Measurements from ENCODE around the gene P2RY2. TPM values are rescaled to one million over a fixed set of nuclear protein-coding genes. Genes with fewer than 3 reads are reported as not detected.
"Not testable (repeated sequence)": the region's sequence is repeated elsewhere in the genome, so short reads cannot be mapped to it uniquely, and the experiment has no call there.

P2RY2 gene
- total RNA-seq, 2 donors from 2014 or later, result 0.74 to 3.1 TPM

DNA sequence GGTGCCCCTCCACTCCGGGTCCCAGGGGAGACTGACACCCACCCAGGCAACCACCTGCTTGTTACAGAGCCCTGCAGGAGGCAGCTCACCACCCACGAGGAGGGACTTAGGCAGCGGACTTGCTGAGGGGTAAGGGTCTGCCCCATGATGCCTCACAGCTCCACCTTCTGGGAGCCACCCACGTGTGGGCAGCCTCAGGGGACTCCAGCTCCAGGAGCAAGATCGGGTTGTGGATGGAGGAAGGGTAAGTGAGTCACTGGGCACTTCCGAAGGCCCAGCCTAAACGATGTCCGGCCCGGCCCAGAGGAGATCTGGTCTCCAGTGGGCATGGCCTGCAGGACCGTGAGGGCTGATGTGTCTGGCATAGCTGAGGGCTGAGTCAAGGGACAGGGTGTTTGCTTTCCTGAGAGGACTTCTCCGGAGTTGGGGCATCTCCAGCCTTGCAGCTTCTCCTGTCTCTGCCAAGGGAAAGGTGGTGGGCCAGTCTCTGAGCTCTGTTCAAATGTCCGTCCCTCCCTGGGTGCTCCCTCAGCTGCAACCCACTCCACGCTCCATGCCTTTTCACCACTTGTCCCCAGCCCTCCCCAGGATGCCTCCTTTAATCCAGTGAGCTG, 32.3 kb upstream of the P2RY2 start:
- DNase-seq (ENCODE audit: low spot score), result no peak
- intact Hi-C loops (cut with DNase I), result loop anchor here (5.0 to 10.0 kb wide), 3 partner anchors 57 to 102 kb away; no protein-coding TSS in a partner anchor

- DNase-seq (ENCODE audit: low spot score), result no peak
Observed at GRCh38 chr11:73186294-73186850, 31.7 kb upstream of the P2RY2 start.

GRCh38 chr11:73186886-73187285, 31.2 kb upstream of the P2RY2 start:
- intact Hi-C loops (cut with DNase I), result loop anchor here (5.0 to 10.0 kb wide), 3 partner anchors 55 to 100 kb away; no protein-coding TSS in a partner anchor
- DNase-seq (ENCODE audit: low spot score), result no peak

More at GRCh38 chr11:73186294-73186850, 31.7 kb upstream of the P2RY2 start:
- intact Hi-C loops (cut with DNase I), result loop anchor here (5.0 to 10.0 kb wide), 3 partner anchors 56 to 101 kb away; no protein-coding TSS in a partner anchor

DNA sequence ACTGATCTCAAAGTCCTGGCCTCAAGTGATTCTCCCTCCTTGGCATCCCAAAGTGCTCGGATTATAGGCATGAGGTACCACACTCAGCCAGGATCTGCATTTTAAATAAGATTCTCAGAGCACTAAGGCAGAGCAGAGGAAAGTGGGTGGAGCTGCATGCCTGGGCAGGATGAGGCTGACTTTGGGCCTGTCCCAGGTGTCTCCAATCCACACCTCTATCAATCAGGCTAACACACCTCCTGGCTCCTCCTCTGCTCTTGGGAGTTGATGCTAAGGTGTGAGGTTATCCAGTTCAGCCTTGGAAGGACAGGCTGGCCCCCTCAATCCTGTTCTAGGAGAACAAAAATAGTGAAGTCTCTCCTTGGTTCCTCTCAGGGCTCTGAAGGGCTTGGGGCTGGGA, 30.2 kb upstream of the P2RY2 start:
- DNase-seq (ENCODE audit: low spot score), result no peak
- intact Hi-C loops (cut with DNase I), result loop anchor here (5.0 to 10.0 kb wide), 3 partner anchors 54 to 99 kb away; no protein-coding TSS in a partner anchor

- no peak for DNase-seq (ENCODE audit: low spot score)
- intact Hi-C loops (cut with DNase I), result loop anchor here (5.0 to 10.0 kb wide), 3 partner anchors 54 to 99 kb away; no protein-coding TSS in a partner anchor
Observed at GRCh38 chr11:73188301-73188700, 29.8 kb upstream of the P2RY2 start.

GRCh38 chr11:73189315-73189714, 28.8 kb upstream of the P2RY2 start:
- DNase-seq (ENCODE audit: low spot score), result no peak

GRCh38 chr11:73189723-73190556, 28.1 kb upstream of the P2RY2 start:
- intact Hi-C loops (cut with DNase I), result loop anchor here (1.0 to 10.0 kb wide), 4 partner anchors 42 to 97 kb away; no protein-coding TSS in a partner anchor
- DNase-seq (ENCODE audit: low spot score), result no peak

More at GRCh38 chr11:73189315-73189714, 28.8 kb upstream of the P2RY2 start:
- intact Hi-C loops (cut with DNase I), result loop anchor here (1.0 to 10.0 kb wide), 4 partner anchors 43 to 98 kb away; no protein-coding TSS in a partner anchor

DNA sequence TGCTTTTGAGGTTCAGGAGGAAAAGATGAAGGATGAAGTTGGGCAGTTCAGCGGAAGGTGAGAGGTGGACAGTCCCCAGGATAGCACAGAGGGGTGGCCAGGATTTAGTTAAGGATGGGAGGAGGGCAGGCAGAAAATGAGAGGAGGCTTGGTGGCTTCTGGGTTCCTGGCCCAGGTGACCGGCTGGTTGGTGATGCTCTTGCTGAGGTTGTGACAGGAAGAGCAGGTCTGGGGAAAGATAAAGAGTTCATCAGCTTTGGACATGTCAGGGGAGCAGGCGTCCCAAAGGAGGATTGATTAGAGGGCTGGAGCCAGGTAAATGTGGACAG, 27.6 kb upstream of the P2RY2 start:
- intact Hi-C loops (cut with DNase I), result no loop called here
- DNase-seq (ENCODE audit: low spot score), result no peak

GRCh38 chr11:73191151-73191550, 26.9 kb upstream of the P2RY2 start:
- intact Hi-C loops (cut with DNase I), result no loop called here

GRCh38 chr11:73192272-73192671, 25.8 kb upstream of the P2RY2 start:
- intact Hi-C loops (cut with DNase I), result no loop called here
- no peak for DNase-seq (ENCODE audit: low spot score)

More at GRCh38 chr11:73191151-73191550, 26.9 kb upstream of the P2RY2 start:
- no peak for DNase-seq (ENCODE audit: low spot score)

DNA sequence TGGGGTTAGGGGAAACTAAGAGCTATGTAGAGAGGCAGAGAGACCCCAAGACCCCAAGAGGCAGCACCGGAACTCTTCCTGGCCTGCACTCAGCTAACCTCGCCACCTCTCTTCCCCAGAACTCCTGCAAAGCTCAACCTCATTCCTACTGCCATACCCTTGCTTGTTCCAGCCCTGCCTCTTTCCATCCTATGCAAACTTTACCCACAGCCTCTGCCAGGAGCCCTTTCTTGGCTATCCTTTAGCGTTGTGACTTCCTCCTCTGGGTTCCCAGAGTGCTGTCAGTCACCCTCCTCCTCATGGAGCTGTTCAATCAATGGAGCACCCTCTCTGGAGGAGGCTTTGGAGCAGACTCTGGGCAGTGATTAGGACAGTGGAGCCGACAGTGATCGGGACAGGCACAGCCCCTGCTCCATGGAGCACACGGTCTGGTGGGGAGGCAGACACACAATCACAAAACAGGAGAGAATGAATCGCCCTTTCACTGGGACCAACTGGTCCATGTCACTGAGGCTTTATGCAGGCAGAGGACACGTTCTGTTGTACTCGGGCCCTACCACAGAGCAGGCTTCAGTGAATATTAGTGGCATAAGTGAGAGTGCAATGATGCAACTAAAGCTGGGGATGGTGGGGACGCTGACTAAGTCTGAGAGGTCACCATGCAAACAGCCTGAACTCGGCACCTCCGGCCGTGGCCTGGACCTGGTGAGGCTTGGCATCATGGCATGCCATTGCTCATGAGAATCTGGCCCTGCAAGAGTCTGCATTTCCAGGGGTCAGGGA, 24.6 kb upstream of the P2RY2 start:
- intact Hi-C loops (cut with DNase I), result no loop called here
- no peak for DNase-seq (ENCODE audit: low spot score)

- no peak for DNase-seq (ENCODE audit: low spot score)
- intact Hi-C loops (cut with DNase I), result no loop called here
Observed at GRCh38 chr11:73194034-73194507, 24.0 kb upstream of the P2RY2 start.

GRCh38 chr11:73194593-73194992, 23.5 kb upstream of the P2RY2 start:
- no peak for DNase-seq (ENCODE audit: low spot score)
- intact Hi-C loops (cut with DNase I), result no loop called here

GRCh38 chr11:73195191-73196007, 22.7 kb upstream of the P2RY2 start:
- intact Hi-C loops (cut with DNase I), result no loop called here
- DNase-seq (ENCODE audit: low spot score), result no peak

DNA sequence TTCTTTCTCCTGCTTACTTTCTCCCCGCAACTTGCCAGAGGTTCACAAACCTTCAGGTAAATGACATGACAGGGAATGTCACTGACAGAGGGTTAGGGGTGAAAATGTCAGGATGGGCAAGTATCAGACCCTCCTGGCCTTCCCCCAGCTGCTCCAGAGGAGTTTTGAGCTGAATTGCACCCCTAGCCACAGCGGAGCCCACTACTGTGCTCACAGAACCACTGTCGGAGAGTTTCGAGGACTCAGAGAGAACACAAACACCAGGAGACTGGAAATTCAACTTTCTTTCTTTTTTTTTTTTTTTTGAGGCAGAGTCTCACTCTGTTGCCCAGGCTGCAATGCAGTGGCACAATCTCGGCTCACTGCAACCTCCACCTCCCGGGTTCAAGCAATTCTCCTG, 21.5 kb upstream of the P2RY2 start:
- no peak for DNase-seq (ENCODE audit: low spot score)
- intact Hi-C loops (cut with DNase I), result no loop called here

GRCh38 chr11:73197348-73197747, 20.7 kb upstream of the P2RY2 start:
- intact Hi-C loops (cut with DNase I), result no loop called here
- DNase-seq (ENCODE audit: low spot score), result peak; percentile 42

GRCh38 chr11:73197787-73198186, 20.3 kb upstream of the P2RY2 start:
- DNase-seq (ENCODE audit: low spot score), result peak; percentile 54
- intact Hi-C loops (cut with DNase I), result not testable (repeated sequence)

GRCh38 chr11:73198677-73199076, 19.4 kb upstream of the P2RY2 start:
- no peak for DNase-seq (ENCODE audit: low spot score)
- intact Hi-C loops (cut with DNase I), result no loop called here

All from posterior vena cava (tissue), 2 donors.